ENCODE measurements around the gene RGN.

Gene RGN

GRCh38 chrX:47078129-47079043 is at the start of gene RGN:
RGN (plus strand) TSS chrX:47078443; CDS start chrX:47081145, 2,702 bp downstream.
- no peak for DNase-seq (ENCODE audit: insufficient read length, low spot score)
- TF ChIP-seq POLR2A (IDR thresholded peaks at IDR 0.05; ENCODE audit: low read depth, low read length): no peak
- FAIRE-seq: no peak

GRCh38 chrX:47030339-47030738 is 47.9 kb upstream of the RGN start:
- no peak for TF ChIP-seq POLR2A (IDR thresholded peaks at IDR 0.05; ENCODE audit: low read depth, low read length)
- FAIRE-seq (no peak), DNase-seq (ENCODE audit: insufficient read length, low spot score) (peak; percentile 1)

DNA sequence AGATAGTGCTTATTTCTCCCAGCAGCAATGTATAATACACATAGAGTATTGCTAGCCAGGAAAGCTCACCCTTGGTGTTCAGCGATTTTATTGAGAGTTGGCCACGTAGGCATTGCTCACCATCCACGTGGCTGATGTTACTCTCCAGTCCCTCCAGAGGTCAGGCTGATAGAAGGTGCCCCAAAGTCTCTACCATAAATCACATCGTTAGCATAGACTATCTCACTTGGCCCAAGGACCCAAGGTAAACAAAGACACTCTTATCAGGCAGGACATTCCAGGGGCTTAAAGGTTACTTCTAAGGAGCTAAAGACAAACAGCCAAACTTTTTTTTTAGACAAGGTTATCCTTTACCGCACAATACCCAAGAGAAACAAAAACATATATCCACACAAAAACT is 30.3 kb upstream of the RGN start:
- DNase-seq (ENCODE audit: insufficient read length, low spot score) (no peak), FAIRE-seq (no peak)
- no peak for TF ChIP-seq POLR2A (IDR thresholded peaks at IDR 0.05; ENCODE audit: low read depth, low read length)

GRCh38 chrX:47059142-47059874 is 18.9 kb upstream of the RGN start:
- DNase-seq (ENCODE audit: insufficient read length, low spot score) (no peak), FAIRE-seq (no peak)
- no peak for TF ChIP-seq POLR2A (IDR thresholded peaks at IDR 0.05; ENCODE audit: low read depth, low read length)

- no peak for DNase-seq (ENCODE audit: insufficient read length, low spot score)
- FAIRE-seq: no peak
- TF ChIP-seq POLR2A (IDR thresholded peaks at IDR 0.05; ENCODE audit: low read depth, low read length): no peak
Measured at GRCh38 chrX:47060708-47061107, 17.5 kb upstream of the RGN start.

DNA sequence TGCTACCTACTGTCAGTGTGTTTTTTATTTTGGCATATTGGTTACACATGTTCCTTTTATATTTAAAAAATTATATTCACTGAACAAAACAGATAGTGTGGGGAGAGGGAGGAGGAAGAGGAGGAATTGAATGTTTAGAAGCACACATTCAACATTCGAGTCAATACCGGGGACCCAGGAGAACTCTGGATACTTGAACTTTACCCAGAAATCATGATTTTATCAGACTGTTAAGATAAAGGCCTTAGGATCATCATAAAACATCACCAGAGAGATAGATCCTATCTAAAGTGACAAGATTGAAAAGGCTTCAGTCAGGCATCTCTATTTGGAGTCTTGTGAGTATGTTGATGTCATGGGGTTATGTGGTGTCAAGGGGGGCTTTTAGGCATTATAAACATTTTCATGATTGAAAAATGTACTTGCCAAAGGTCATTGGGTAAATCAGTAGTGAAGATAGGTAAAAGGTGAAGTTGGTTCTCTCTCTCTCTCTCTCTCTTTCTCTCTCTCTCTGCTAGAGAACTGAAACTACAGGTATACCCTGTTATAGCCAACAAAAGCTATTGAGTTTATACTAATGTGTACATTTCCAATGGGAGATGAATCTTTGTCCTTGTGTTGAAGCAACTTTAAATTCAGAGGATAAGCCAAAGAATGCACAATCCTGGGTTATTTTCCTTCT is 16.9 kb upstream of the RGN start:
- FAIRE-seq (no peak), DNase-seq (ENCODE audit: insufficient read length, low spot score) (no peak)
- TF ChIP-seq POLR2A (IDR thresholded peaks at IDR 0.05; ENCODE audit: low read depth, low read length): no peak

- TF ChIP-seq POLR2A (IDR thresholded peaks at IDR 0.05; ENCODE audit: low read depth, low read length): no peak
- FAIRE-seq: no peak
- DNase-seq (ENCODE audit: insufficient read length, low spot score): no peak
Measured at GRCh38 chrX:47063179-47063578, 15.1 kb upstream of the RGN start.

- FAIRE-seq (no peak), DNase-seq (ENCODE audit: insufficient read length, low spot score) (no peak)
- TF ChIP-seq POLR2A (IDR thresholded peaks at IDR 0.05; ENCODE audit: low read depth, low read length): no peak
Measured at GRCh38 chrX:47068214-47068613, 10.0 kb upstream of the RGN start.

DNA sequence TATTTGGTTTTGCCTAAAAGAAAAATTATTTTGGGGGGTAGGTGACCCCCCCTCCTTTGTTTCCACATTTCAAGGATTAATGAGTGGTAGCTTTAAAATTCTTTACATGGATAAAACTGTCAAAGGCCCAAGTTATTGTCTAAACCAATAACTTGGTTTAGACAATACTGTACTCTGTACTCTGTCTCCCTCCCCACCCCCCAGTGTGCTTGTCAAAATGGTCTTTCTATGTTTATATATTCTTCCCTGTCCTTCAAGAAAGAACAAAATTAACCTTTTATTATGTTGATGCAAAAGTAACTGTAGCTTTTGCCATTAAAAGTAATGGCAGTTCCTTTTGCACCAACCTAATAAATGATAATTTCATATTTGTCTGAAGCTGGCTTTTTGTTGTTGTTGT is 9.5 kb upstream of the RGN start:
- DNase-seq (ENCODE audit: insufficient read length, low spot score) (no peak), FAIRE-seq (no peak)
- no peak for TF ChIP-seq POLR2A (IDR thresholded peaks at IDR 0.05; ENCODE audit: low read depth, low read length)

- DNase-seq (ENCODE audit: insufficient read length, low spot score): no peak
- no peak for FAIRE-seq
- TF ChIP-seq POLR2A (IDR thresholded peaks at IDR 0.05; ENCODE audit: low read depth, low read length): no peak
Measured at GRCh38 chrX:47080215-47080914, 2.1 kb downstream of the RGN start.

- DNase-seq (ENCODE audit: insufficient read length, low spot score) (no peak), FAIRE-seq (no peak)
- TF ChIP-seq POLR2A (IDR thresholded peaks at IDR 0.05; ENCODE audit: low read depth, low read length): no peak
Measured at GRCh38 chrX:47080915-47081236, 2.6 kb downstream of the RGN start.

DNA sequence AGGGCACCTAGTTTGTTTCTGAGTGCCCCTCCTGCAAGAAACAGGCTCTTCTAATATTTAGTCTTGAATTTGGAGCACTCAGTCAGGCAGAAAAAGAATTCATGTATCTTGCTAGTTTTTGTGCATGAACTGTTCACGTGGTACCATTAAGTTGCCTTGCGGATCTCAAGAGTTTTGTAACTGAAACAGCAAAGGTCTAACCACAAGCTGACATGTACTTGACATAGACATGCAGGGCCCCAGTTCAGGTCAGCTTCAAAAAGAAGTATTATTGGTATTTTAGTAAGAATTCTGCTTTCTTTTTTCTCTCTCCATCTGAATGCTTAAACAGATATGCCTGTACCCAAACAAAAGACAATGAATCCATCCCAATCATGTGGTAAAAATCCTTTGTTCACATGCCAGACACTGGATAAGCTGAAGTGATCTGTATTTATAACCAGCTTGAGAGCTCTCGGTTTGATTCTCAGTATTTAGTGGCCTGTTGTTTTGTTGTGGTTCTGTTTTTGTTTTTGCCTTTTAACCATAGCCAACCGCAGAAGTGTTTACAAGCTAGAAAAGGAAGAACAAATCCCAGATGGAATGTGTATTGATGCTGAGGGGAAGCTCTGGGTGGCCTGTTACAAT is 13.0 kb downstream of the RGN start:
- no peak for TF ChIP-seq POLR2A (IDR thresholded peaks at IDR 0.05; ENCODE audit: low read depth, low read length)
- DNase-seq (ENCODE audit: insufficient read length, low spot score) (no peak), FAIRE-seq (no peak)

GRCh38 chrX:47093248-47093647 is 15.0 kb downstream of the RGN start:
- FAIRE-seq (no peak), DNase-seq (ENCODE audit: insufficient read length, low spot score) (no peak)
- no peak for TF ChIP-seq POLR2A (IDR thresholded peaks at IDR 0.05; ENCODE audit: low read depth, low read length)

Measured in H54 (cell line).